Left colon (tissue), 2 donors: ENCODE measurements around the gene ANKRD42. TPM values are rescaled to one million over a fixed set of nuclear protein-coding genes. Genes with fewer than 3 reads are reported as not detected.

ENCODE experiments used
- ATAC-seq: fragments of 200-7000 bp; cut with Tn5 transposase; one replicate; pipeline ENCODE4 v1.9.1; 2020; ENCODE audit warnings: mild to moderate bottlenecking, moderate library complexity
- DNase-seq, 2 donors: peaks; one replicate each; pipeline ENCODE4 v3.0.0-alpha.2; 2020
- intact Hi-C, 2 donors: fragments of 100-400 bp; cut with DNase I in 1 of 2; cut with micrococcal nuclease in 1 of 2; formaldehyde crosslinking; loops; one replicate each; pipeline versions ENCODE4 v1.11.2 to v1.14.0; 2022; cut with DNase I, micrococcal nuclease
- total RNA-seq, 2 donors: library from RNA; stranded (reverse); fragmentation: NEBNext Ultra II Directional; extraction: Animal tissue kit (Norgen Biotek cat#: 25700); gene quantifications; one replicate each; pipeline ENCODE4 v1.2.1, GENCODE V29; 2021
- donor health status: DM: no; HTN: no; CAD: no.
- donor health status: DM: yes; HTN: yes; CAD: no.

The ANKRD42 gene
- total RNA-seq, 2 donors from 2014 or later: 7.2 to 8.6 TPM

GRCh38 chr11:83166193-83166866, 27.2 kb upstream of the ANKRD42 start:
- ATAC-seq: no peak

GRCh38 chr11:83168756-83169155, 24.8 kb upstream of the ANKRD42 start:
- ATAC-seq (no peak), DNase-seq (no peak)
- intact Hi-C loops: no loop called here

More at GRCh38 chr11:83166193-83166866, 27.2 kb upstream of the ANKRD42 start:
- intact Hi-C loops: no loop called here
- no peak for DNase-seq

GRCh38 chr11:83170865-83171264, 22.6 kb upstream of the ANKRD42 start:
- ATAC-seq (peak; percentile 56), DNase-seq (no peak)
- intact Hi-C loops: no loop called here

GRCh38 chr11:83172551-83172950, 21.0 kb upstream of the ANKRD42 start:
- intact Hi-C loops: no loop called here
- ATAC-seq (no peak), DNase-seq (no peak)

GRCh38 chr11:83174008-83174407, 19.5 kb upstream of the ANKRD42 start:
- DNase-seq (no peak), ATAC-seq (no peak)
- intact Hi-C loops: no loop called here

GRCh38 chr11:83175815-83176214, 17.7 kb upstream of the ANKRD42 start:
- no peak for DNase-seq
- peak; percentile 89 for ATAC-seq
- intact Hi-C loops: no loop called here

- peak; percentile 64 for ATAC-seq
- intact Hi-C loops: no loop called here
Measured at GRCh38 chr11:83181815-83182214, 11.7 kb upstream of the ANKRD42 start.

GRCh38 chr11:83185767-83186166, 7.7 kb upstream of the ANKRD42 start:
- ATAC-seq (no peak), DNase-seq (no peak)
- intact Hi-C loops: no loop called here

More at GRCh38 chr11:83181815-83182214, 11.7 kb upstream of the ANKRD42 start:
- DNase-seq: no peak

- intact Hi-C loops: no loop called here
- DNase-seq (no peak), ATAC-seq (peak; percentile 38)
Measured at GRCh38 chr11:83187465-83187864, 6.0 kb upstream of the ANKRD42 start.

- intact Hi-C loops: loop anchor here in 1 of 2 donors (10.0 kb wide), 1 partner anchor 287 kb away; the partner anchor contains the start of genes DDIAS and PRCP
- ATAC-seq (no peak), DNase-seq (no peak)
Measured at GRCh38 chr11:83191491-83191890, 2.0 kb upstream of the ANKRD42 start.

- ATAC-seq (no peak), DNase-seq (no peak)
- intact Hi-C loops: loop anchor here in 1 of 2 donors (10.0 kb wide), 1 partner anchor 287 kb away; the partner anchor contains the start of genes DDIAS and PRCP
Measured at GRCh38 chr11:83191986-83192385, 1.5 kb upstream of the ANKRD42 start.

- DNase-seq: no peak
- ATAC-seq: no peak
- intact Hi-C loops: loop anchor here in 1 of 2 donors (10.0 kb wide), 1 partner anchor 288 kb away; the partner anchor contains the start of genes DDIAS and PRCP
Measured at GRCh38 chr11:83192606-83193245, 786 bp upstream of the ANKRD42 start.

- intact Hi-C loops: loop anchor here in 1 of 2 donors (10.0 kb wide), 1 partner anchor 290 kb away; the partner anchor contains the start of genes DDIAS and PRCP
- peak; percentile 75 for ATAC-seq
- peak; percentile 66 to 74 for DNase-seq
Measured at GRCh38 chr11:83194281-83195142, 1.0 kb downstream of the ANKRD42 start.

- no peak for DNase-seq
- peak; percentile 3 for ATAC-seq
- intact Hi-C loops: loop anchor here in 1 of 2 donors (10.0 kb wide), 1 partner anchor 290 kb away; the partner anchor contains the start of genes DDIAS and PRCP
Measured at GRCh38 chr11:83195143-83195466, 1.6 kb downstream of the ANKRD42 start.

- DNase-seq: no peak
- no peak for ATAC-seq
- intact Hi-C loops: loop anchor here in 1 of 2 donors (10.0 kb wide), 1 partner anchor 291 kb away; the partner anchor contains the start of genes DDIAS and PRCP
Measured at GRCh38 chr11:83195649-83196048, 2.1 kb downstream of the ANKRD42 start.

- no peak for ATAC-seq
- DNase-seq: no peak
- intact Hi-C loops: no loop called here
Measured at GRCh38 chr11:83200035-83200434, 6.5 kb downstream of the ANKRD42 start.

GRCh38 chr11:83205608-83206185, 12.2 kb downstream of the ANKRD42 start:
- ATAC-seq: no peak

GRCh38 chr11:83206221-83206620, 12.7 kb downstream of the ANKRD42 start:
- no peak for DNase-seq
- intact Hi-C loops: no loop called here
- no peak for ATAC-seq

More at GRCh38 chr11:83205608-83206185, 12.2 kb downstream of the ANKRD42 start:
- intact Hi-C loops: no loop called here
- DNase-seq: no peak
